ENCODE data around the gene ACADL. TPM values are rescaled to one million over a fixed set of nuclear protein-coding genes. Genes with fewer than 3 reads are reported as not detected.

Gene ACADL
- total and polyA plus RNA-seq, 2 of the 13 experiments (the other 11 are each of a cell fraction or from before 2014, with no cell fraction given) = not detected

GRCh38 chr2:210171309-210172218, 53.7 kb downstream of the ACADL start, which contains the start of gene KANSL1L (continued):
- no peak for TF ChIP-seq ZBTB44 (CRISPR knock-in tag; IDR thresholded peaks at IDR 0.05)
- TF ChIP-seq ZNF234 (CRISPR knock-in tag; conservative IDR thresholded peaks at IDR 0.05) = no peak
- no peak for TF ChIP-seq ZBTB3 (CRISPR knock-in tag; IDR thresholded peaks at IDR 0.05; ENCODE audit: borderline replicate concordance, low read depth)
- TF ChIP-seq ATF4 (CRISPR knock-in tag; IDR thresholded peaks at IDR 0.05) = peak in 1 of 2 experiments; percentile 61; a peak in 2 of 4 replicates
- TF ChIP-seq ZFP90 (CRISPR knock-in tag; IDR thresholded peaks at IDR 0.05; ENCODE audit: borderline replicate concordance) = peak; percentile 67; the same call in 1 of the 2 replicates
- TF ChIP-seq ZNF33B (CRISPR knock-in tag; IDR thresholded peaks at IDR 0.05) = no peak
- no peak for TF ChIP-seq ZNF407 (CRISPR knock-in tag; IDR thresholded peaks at IDR 0.05; ENCODE audit: not compliant biosample characterization)
- no peak for TF ChIP-seq CEBPZ (IDR thresholded peaks at IDR 0.05; ENCODE audit: low read length)
- TF ChIP-seq ISX (CRISPR knock-in tag; conservative IDR thresholded peaks at IDR 0.05) = no peak
- 0 out of 2 replicates have a peak, but pooled peaks have one; percentile 38 for TF ChIP-seq ZNF503 (CRISPR knock-in tag; IDR thresholded peaks at IDR 0.05)

All from HepG2 (cell line).